HepG2 (cell line): ENCODE data around the gene CDC14A. TPM values are rescaled to one million over a fixed set of nuclear protein-coding genes. Genes with fewer than 3 reads are reported as not detected.

Experiments used
- ATAC-seq: fragments of 200-7000 bp; cut with Tn5 transposase; 3 replicates; pipeline ENCODE4 v1.9.1; 2020; ENCODE audit warnings: mild to moderate bottlenecking, moderate library complexity
- BruUV-seq: library from RNA; stranded (reverse); fragments of 400-500 nt; replicated peaks from 2 replicates; lab custom pipeline; 2021; lab: Mats Ljungman, UMichigan
- CTCF ChIA-PET: fragments of 300-600 bp; formaldehyde crosslinking; extraction: SDS; loops from one replicate; lab custom pipeline; 2021; ENCODE audit warnings: low total read pairs, inconsistent platforms, low intra/inter-chr PET ratio; lab: Yijun Ruan, JAX
- POLR2A ChIA-PET: fragments of 350-600 bp; sonication (Branson Sonifier 250); formaldehyde crosslinking; loops from one replicate; lab custom pipeline; 2020; ENCODE audit warnings: antibody characterized with exemption, inconsistent platforms; lab: Yijun Ruan, JAX
- DNase-seq: peaks from one replicate; pipeline ENCODE4 v3.0.0-alpha.2; 2015; ENCODE audit warnings: low spot score
- FAIRE-seq: peaks from 3 replicates; lab custom pipeline; 2011; peaks lifted over from hg19 to GRCh38; lab: Jason Lieb, UNC
- H2AFZ ChIP-seq: one replicate; pipeline ENCODE4 v1.6.1; 2011; ENCODE audit warnings: low read length, inconsistent platforms
- H3K27ac ChIP-seq: fragments of 300-600 bp; 3 replicates; pipeline ENCODE4 v1.8.0; 2011; ENCODE audit warnings: mixed run types, mild to moderate bottlenecking, mixed read lengths, low read length, inconsistent platforms; ENCODE audit not compliant: insufficient read depth; ENCODE audit errors: extremely low read length
- H3K27me3 ChIP-seq, 2 experiments: fragments of 200-600 bp in 1 of 2; 2 replicates in 1 of 2; 3 replicates in 1 of 2; pipeline versions ENCODE4 v1.6.0 to v1.8.0; 2011; ENCODE audit warnings: low read length in 2 of 2, mild to moderate bottlenecking in 2 of 2, moderate library complexity in 2 of 2, inconsistent platforms in 1 of 2; ENCODE audit not compliant: insufficient read depth in 2 of 2, control insufficient read depth in 1 of 2
- H3K36me3 ChIP-seq, 2 experiments: fragments of 200-600 bp in 1 of 2; replicated peaks in 1 of 2; 2 replicates in 1 of 2; 3 replicates in 1 of 2; pipeline versions ENCODE4 v1.5.1 to v1.8.0; 2011; ENCODE audit warnings: low read length in 2 of 2, inconsistent platforms in 1 of 2; ENCODE audit not compliant: insufficient read depth in 2 of 2, control insufficient read depth in 1 of 2
- H3K4me1 ChIP-seq: 2 replicates; pipeline ENCODE4 v1.5.1; 2012; ENCODE audit warnings: low read length, inconsistent platforms; ENCODE audit not compliant: insufficient read depth
- H3K4me2 ChIP-seq: 2 replicates; pipeline ENCODE4 v1.6.0; 2011; ENCODE audit warnings: low read depth, low read length, inconsistent platforms
- H3K4me3 ChIP-seq, 3 experiments: fragments of 200-600 bp in 1 of 3; sonication (generic), shearing (Covaris generic) in 1 of 3; replicated peaks in 1 of 3; 2 replicates each; pipeline ENCODE4 v1.5.1; 2011 to 2016; ENCODE audit warnings: low read length in 3 of 3, inconsistent platforms in 2 of 3, low read depth in 2 of 3, mild to moderate bottlenecking in 2 of 3, control low read depth in 1 of 3, mixed read lengths in 1 of 3; ENCODE audit not compliant: insufficient read depth in 1 of 3
- H3K79me2 ChIP-seq: one replicate; pipeline ENCODE4 v1.6.1; 2011; ENCODE audit warnings: low read length, inconsistent platforms; ENCODE audit not compliant: insufficient read depth
- H3K9ac ChIP-seq: 2 replicates; pipeline ENCODE4 v1.6.0; 2011; ENCODE audit warnings: mild to moderate bottlenecking, low read depth, low read length, inconsistent platforms; ENCODE audit not compliant: insufficient read depth
- H3K9me3 ChIP-seq: 2 replicates; pipeline ENCODE4 v1.5.1; 2012; ENCODE audit warnings: mild to moderate bottlenecking, low read length
- H4K20me1 ChIP-seq: 2 replicates; pipeline ENCODE4 v1.6.0; 2011; ENCODE audit warnings: inconsistent platforms, mild to moderate bottlenecking, low read length, moderate library complexity; ENCODE audit not compliant: insufficient read depth
- JUND ChIP-seq: sonication (generic); formaldehyde crosslinking; IDR thresholded peaks from 2 replicates; pipeline ENCODE4 v1.8.0; 2022; ENCODE audit warnings: mild to moderate bottlenecking, missing genetic modification reagents
- LCORL ChIP-seq, 2 experiments: fragments of 450-650 bp in 1 of 2; sonication (generic) in 1 of 2; formaldehyde crosslinking in 1 of 2; IDR thresholded peaks; 2 replicates each; pipeline versions ENCODE4 v1.5.0 to v1.6.1; 2017 to 2020; ENCODE audit warnings: antibody characterized with exemption in 1 of 2, missing genetic modification reagents in 1 of 2
- MAX ChIP-seq: IDR thresholded peaks from 2 replicates; pipeline ENCODE4 v1.6.1; 2012; ENCODE audit warnings: inconsistent platforms
- MTERF4 ChIP-seq: sonication (generic); formaldehyde crosslinking; IDR thresholded peaks from 2 replicates; pipeline ENCODE4 v1.8.0; 2023; ENCODE audit warnings: mild to moderate bottlenecking, missing genetic modification reagents
- PCBP2 ChIP-seq: fragments of 200-400 bp; formaldehyde crosslinking; optimal IDR thresholded peaks from 2 replicates; pipeline ENCODE3; 2018; ENCODE audit warnings: low read length, low read depth; ENCODE audit not compliant: poor library complexity, severe bottlenecking
- SIX4 ChIP-seq: sonication (generic); formaldehyde crosslinking; IDR thresholded peaks from 2 replicates; pipeline ENCODE4 v1.4.0; 2020; ENCODE audit warnings: missing genetic modification reagents
- TARDBP ChIP-seq: sonication (generic); formaldehyde crosslinking; IDR thresholded peaks from 2 replicates; pipeline ENCODE4 v1.8.0; 2022; ENCODE audit warnings: mild to moderate bottlenecking, missing genetic modification reagents
- XRCC5 ChIP-seq: fragments of 200-400 bp; formaldehyde crosslinking; optimal IDR thresholded peaks from 2 replicates; pipeline ENCODE3; 2017; ENCODE audit warnings: mild to moderate bottlenecking, low read length
- ZFYVE20 ChIP-seq: sonication (generic); formaldehyde crosslinking; IDR thresholded peaks from 2 replicates; pipeline ENCODE4 v1.8.0; 2023; ENCODE audit warnings: low read depth, mild to moderate bottlenecking, moderate library complexity, missing genetic modification reagents, borderline replicate concordance
- ZNF12 ChIP-seq: sonication (generic); formaldehyde crosslinking; IDR thresholded peaks from 2 replicates; pipeline ENCODE4 v1.5.0; 2020; ENCODE audit warnings: missing genetic modification reagents
- ZNF30 ChIP-seq: sonication (generic); formaldehyde crosslinking; IDR thresholded peaks from 2 replicates; pipeline ENCODE4 v1.5.0; 2020; ENCODE audit warnings: mild to moderate bottlenecking, missing genetic modification reagents
- ZNF850 ChIP-seq: sonication (generic); formaldehyde crosslinking; conservative IDR thresholded peaks from 2 replicates; pipeline ENCODE4 v1.9.0; 2021; ENCODE audit warnings: mild to moderate bottlenecking, missing genetic modification reagents
- in situ Hi-C: cut with HindIII; loops from 2 replicates; pipeline ENCODE4 v1.10.0; 2017; ENCODE audit warnings: low pct_unique_long_range_greater_than_20kb; ENCODE audit not compliant: extremely low pct_ligation_motif_present
- intact Hi-C: fragments of 100-400 bp; cut with micrococcal nuclease; formaldehyde crosslinking; loops from one replicate; pipeline ENCODE4 v1.10.0; 2022; ENCODE audit not compliant: unreplicated experiment
- polyA plus RNA-seq, 8 experiments: library from polyadenylated mRNA; depleted of rRNA in 3 of 8; stranded (reverse) in 7 of 8; unstranded in 1 of 8; fragments of >200 nt; fragmentation: Illumina TruSeq in 4 of 8; extraction: Trizol in 4 of 8; gene quantifications; 2 replicates each; pipeline versions ENCODE4 v1.2.1 to v1.2.3, GENCODE V29; 2011 to 2016; ENCODE audit warnings: low read depth in 4 of 8, missing spikeins in 1 of 8, mixed read lengths in 1 of 8; ENCODE audit not compliant: insufficient read depth in 1 of 8
- total RNA-seq, 5 experiments: library from RNA; depleted of rRNA; stranded (reverse); fragments of >200 nt; fragmentation: Illumina TruSeq; extraction: Trizol; gene quantifications; 2 replicates each; pipeline ENCODE4 v1.2.3, GENCODE V29; 2016; ENCODE audit warnings: low read depth in 1 of 5

Gene CDC14A
- total and polyA plus RNA-seq, 2 of the 13 experiments (the other 11 are each of a cell fraction or from before 2014, with no cell fraction given): 2.8 to 4.9 TPM

- TF ChIP-seq JUND (no peak), ZFYVE20 (CRISPR knock-in tag) (no peak), LCORL (IDR thresholded peaks at IDR 0.05) (no peak), LCORL (CRISPR knock-in tag; IDR thresholded peaks at IDR 0.05) (no peak), MAX (no peak), PCBP2 (no peak), ZNF12 (CRISPR knock-in tag) (no peak), ZNF850 (CRISPR knock-in tag) (no peak), XRCC5 (no peak), TARDBP (CRISPR knock-in tag) (no peak), SIX4 (no peak), ZNF30 (CRISPR knock-in tag) (no peak), MTERF4 (CRISPR knock-in tag) (no peak)
- POLR2A ChIA-PET: interaction anchor here (0.8 kb wide), 1 partner anchor 118 kb away, joined by 3 read pairs; the partner anchor contains the start of gene RTCA
- Histone ChIP-seq H3K9me3 (no peaks in the 10 kb centered on the region), H3K27me3 (no peaks in the 10 kb centered on the region), H3K4me2 (no peak overlapping the region), H2AFZ (no peak overlapping the region), H3K4me1 (peaks cover 11% of the 10 kb centered on the region), H3K79me2 (no peaks in the 10 kb centered on the region), H3K27ac (no peak overlapping the region), H3K4me3 (no peak overlapping the region), H4K20me1 (no peaks in the 10 kb centered on the region), H3K9ac (no peak overlapping the region), H3K36me3 (no peaks in the 10 kb centered on the region)
- FAIRE-seq: no peak
- no peak for DNase-seq
- CTCF ChIA-PET: no interaction called here
- intact Hi-C loops: no loop called here
- BruUV-seq: no TSS peak
- ATAC-seq: no peak
- in situ Hi-C loops: no loop called here
Measured at GRCh38 chr1:100383743-100384405, 31.6 kb downstream of the CDC14A start.
